Measurements from ENCODE around the gene UTP20. TPM values are rescaled to one million over a fixed set of nuclear protein-coding genes. Genes with fewer than 3 reads are reported as not detected.

UTP20 gene
- total RNA-seq, 6 experiments from 2014 or later = 4.6 to 8.5 (median 6.5) TPM

GRCh38 chr12:101302741-101303140 lies 22.8 kb downstream of the UTP20 start:
- WGBS (ENCODE audit: insufficient coverage, low coverage, low lambda C conversion rate, missing lambda C conversion rate) = 94% methylated on average over 4 of the region's 4 CpGs
- intact Hi-C loops (cut with DNase I) = no loop called here
- no peak overlapping the region for H3K27ac ChIP-seq
- H3K4me3 ChIP-seq = no peak overlapping the region
- H3K9me3 ChIP-seq = no peaks in the 10 kb centered on the region
- no peaks in the 10 kb centered on the region for H3K27me3 ChIP-seq
- ATAC-seq (no peak), DNase-seq (no peak)
- peaks cover 0 to 60% (median 16%) of the 10 kb centered on the region in 4 donors for H3K36me3 ChIP-seq
- H3K4me1 ChIP-seq = no peaks in the 10 kb centered on the region
- TF ChIP-seq POLR2A (IDR thresholded peaks at IDR 0.05) = no peak
- TF ChIP-seq, protein P1, sequence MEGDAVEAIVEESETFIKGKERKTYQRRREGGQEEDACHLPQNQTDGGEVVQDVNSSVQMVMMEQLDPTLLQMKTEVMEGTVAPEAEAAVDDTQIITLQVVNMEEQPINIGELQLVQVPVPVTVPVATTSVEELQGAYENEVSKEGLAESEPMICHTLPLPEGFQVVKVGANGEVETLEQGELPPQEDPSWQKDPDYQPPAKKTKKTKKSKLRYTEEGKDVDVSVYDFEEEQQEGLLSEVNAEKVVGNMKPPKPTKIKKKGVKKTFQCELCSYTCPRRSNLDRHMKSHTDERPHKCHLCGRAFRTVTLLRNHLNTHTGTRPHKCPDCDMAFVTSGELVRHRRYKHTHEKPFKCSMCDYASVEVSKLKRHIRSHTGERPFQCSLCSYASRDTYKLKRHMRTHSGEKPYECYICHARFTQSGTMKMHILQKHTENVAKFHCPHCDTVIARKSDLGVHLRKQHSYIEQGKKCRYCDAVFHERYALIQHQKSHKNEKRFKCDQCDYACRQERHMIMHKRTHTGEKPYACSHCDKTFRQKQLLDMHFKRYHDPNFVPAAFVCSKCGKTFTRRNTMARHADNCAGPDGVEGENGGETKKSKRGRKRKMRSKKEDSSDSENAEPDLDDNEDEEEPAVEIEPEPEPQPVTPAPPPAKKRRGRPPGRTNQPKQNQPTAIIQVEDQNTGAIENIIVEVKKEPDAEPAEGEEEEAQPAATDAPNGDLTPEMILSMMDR (IDR thresholded peaks at IDR 0.05) = no peak

DNA sequence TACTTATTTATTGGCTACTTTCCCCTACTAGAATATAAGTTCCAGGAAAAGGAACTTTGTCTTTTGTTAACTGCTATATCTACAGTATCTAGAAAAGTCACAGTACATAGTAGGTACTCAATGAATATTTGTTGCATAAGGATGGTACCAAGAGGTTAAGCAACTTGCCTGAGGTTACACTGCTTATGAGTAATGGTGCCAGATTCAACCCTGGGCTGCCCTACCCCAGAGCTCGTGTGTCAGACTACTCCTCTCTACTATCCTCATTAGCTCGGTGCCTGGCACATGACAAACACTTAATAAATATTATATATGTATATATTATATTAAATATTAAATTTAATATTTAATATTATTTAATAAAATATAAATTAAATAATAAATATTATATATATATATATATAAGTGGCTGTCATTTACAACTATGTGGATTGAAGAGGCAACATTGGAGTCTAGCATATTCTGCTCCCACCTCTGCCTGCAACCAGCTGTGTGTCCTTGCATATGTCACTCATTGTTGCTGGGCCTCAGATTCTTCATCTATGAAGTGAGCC lies 25.4 kb downstream of the UTP20 start:
- Histone ChIP-seq H3K4me3 (no peak overlapping the region), H3K27ac (no peak overlapping the region), H3K4me1 (no peaks in the 10 kb centered on the region), H3K9me3 (no peaks in the 10 kb centered on the region), H3K36me3 (peaks cover 0 to 63% (median 13%) of the 10 kb centered on the region in 4 donors), H3K27me3 (no peaks in the 10 kb centered on the region)
- 96% methylated on average over 2 of the region's 2 CpGs for WGBS (ENCODE audit: insufficient coverage, low coverage, low lambda C conversion rate, missing lambda C conversion rate)
- TF ChIP-seq, protein P1 (IDR thresholded peaks at IDR 0.05) = no peak
- no peak for TF ChIP-seq POLR2A (IDR thresholded peaks at IDR 0.05)
- no peak for ATAC-seq
- DNase-seq = no peak
- intact Hi-C loops (cut with DNase I) = no loop called here

DNA sequence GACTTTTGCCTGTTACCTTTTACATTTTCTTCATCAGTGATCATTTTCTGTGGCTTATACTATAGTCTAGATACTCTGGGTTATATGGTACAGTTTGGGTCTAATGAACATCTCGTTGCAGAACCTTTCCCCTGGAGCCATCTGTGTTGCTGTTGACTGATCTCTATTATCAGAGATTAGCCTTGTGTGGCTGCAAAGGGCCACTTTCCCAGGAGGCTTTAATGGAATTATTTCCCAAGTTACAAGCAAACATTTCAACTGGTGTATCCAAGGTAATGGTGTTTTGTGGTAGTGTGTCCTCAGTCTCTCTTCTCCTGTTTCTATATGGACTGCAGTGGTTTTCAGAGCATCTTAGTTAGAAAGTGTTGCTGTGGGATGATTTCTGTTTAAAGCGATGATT lies 25.9 kb downstream of the UTP20 start:
- TF ChIP-seq, protein P1 (IDR thresholded peaks at IDR 0.05) = no peak
- no peak for TF ChIP-seq POLR2A (IDR thresholded peaks at IDR 0.05)
- intact Hi-C loops (cut with DNase I) = no loop called here
- peaks cover 0 to 61% (median 13%) of the 10 kb centered on the region in 4 donors for H3K36me3 ChIP-seq
- 95% methylated on average over 2 of the region's 2 CpGs for WGBS (ENCODE audit: insufficient coverage, low coverage, low lambda C conversion rate, missing lambda C conversion rate)
- H3K4me1 ChIP-seq = no peaks in the 10 kb centered on the region
- H3K27ac ChIP-seq = no peak overlapping the region
- no peaks in the 10 kb centered on the region for H3K9me3 ChIP-seq
- ATAC-seq = no peak
- no peak overlapping the region for H3K4me3 ChIP-seq
- H3K27me3 ChIP-seq = no peaks in the 10 kb centered on the region
- no peak for DNase-seq

GRCh38 chr12:101322480-101322879 lies 42.6 kb downstream of the UTP20 start:
- Histone ChIP-seq H3K9me3 (no peaks in the 10 kb centered on the region), H3K4me1 (no peaks in the 10 kb centered on the region), H3K4me3 (no peak overlapping the region), H3K27ac (no peak overlapping the region), H3K27me3 (no peaks in the 10 kb centered on the region), H3K36me3 (peaks cover 0 to 20% (median 2%) of the 10 kb centered on the region in 4 donors)
- no peak for DNase-seq
- no peak for TF ChIP-seq POLR2A (IDR thresholded peaks at IDR 0.05)
- TF ChIP-seq, protein P1 (IDR thresholded peaks at IDR 0.05) = no peak
- ATAC-seq = no peak
- intact Hi-C loops (cut with DNase I) = no loop called here

GRCh38 chr12:101323255-101323654 lies 43.4 kb downstream of the UTP20 start:
- Histone ChIP-seq H3K27ac (no peak overlapping the region), H3K9me3 (no peaks in the 10 kb centered on the region), H3K27me3 (no peaks in the 10 kb centered on the region), H3K4me1 (no peaks in the 10 kb centered on the region), H3K36me3 (peaks cover 0 to 18% (median 5%) of the 10 kb centered on the region in 4 donors), H3K4me3 (no peak overlapping the region)
- ATAC-seq = no peak
- intact Hi-C loops (cut with DNase I) = no loop called here
- DNase-seq = no peak
- WGBS (ENCODE audit: insufficient coverage, low coverage, low lambda C conversion rate, missing lambda C conversion rate) = 86% methylated on average over 1 of the region's 1 CpG
- TF ChIP-seq POLR2A (IDR thresholded peaks at IDR 0.05) = no peak
- TF ChIP-seq, protein P1 (IDR thresholded peaks at IDR 0.05) = no peak
